Spleen (tissue), 7 donors: Measurements from ENCODE around the gene LRRC4C.

Experiments
- CTCF ChIP-seq, 11 experiments: fragments of 200-600 bp in 7 of 11; fragments of 450-650 bp in 4 of 11; sonication (generic) in 4 of 11; IDR thresholded peaks in 8 of 11; conservative IDR thresholded peaks in 3 of 11; 1 replicate in 7 of 11; 2 replicates in 4 of 11; pipeline versions ENCODE4 v1.4.0 to v1.8.0; 2016 to 2021; ENCODE audit warnings: antibody characterized with exemption in 11 of 11, inconsistent platforms in 4 of 11, mild to moderate bottlenecking in 1 of 11
- POLR2AphosphoS5 ChIP-seq, 3 donors: sonication (generic); formaldehyde crosslinking; IDR thresholded peaks; one replicate each; pipeline ENCODE4 v1.5.1; 2017; ENCODE audit warnings: antibody characterized with exemption in 3 of 3
- donor health status: DM: no; HTN: no; CAD: no; lungs with moderate emphysema.
- donor health status: DM: no; HTN: no; CAD: no.
- donor health status: DM: no; HTN: no; CAD: no.

- TF ChIP-seq CTCF (IDR thresholded peaks at IDR 0.05 in 8 of 11, conservative IDR thresholded peaks at IDR 0.05 in 3 of 11) (no peak), POLR2AphosphoS5 (IDR thresholded peaks at IDR 0.05) (no peak)
Measured at GRCh38 chr11:41446566-41446965, 12.9 kb downstream of the LRRC4C start.
